ENCODE measurements around the gene DAZ4.
"Not testable (repeated sequence)": the region's sequence is repeated elsewhere in the genome, so short reads cannot be mapped to it uniquely, and the experiment has no call there.

GRCh38 chrY:24833619-24834018 is at the start of gene DAZ4:
- TF ChIP-seq MXI1 (IDR thresholded peaks at IDR 0.05; ENCODE audit: borderline replicate concordance, low read depth, low read length); ZC3H4 (CRISPR knock-in tag; IDR thresholded peaks at IDR 0.05; ENCODE audit: borderline replicate concordance): not testable (repeated sequence)

Data from HepG2 (cell line).